ENCODE results near the gene FHL2. TPM values are rescaled to one million over a fixed set of nuclear protein-coding genes. Genes with fewer than 3 reads are reported as not detected.
"Not testable (repeated sequence)": the region's sequence is repeated elsewhere in the genome, so short reads cannot be mapped to it uniquely, and the experiment has no call there.

Gene FHL2
- total RNA-seq, 6 experiments from 2014 or later, result 4.2 to 36.6 (median 12.0) TPM

- ATAC-seq (peak; percentile 6 to 35 (median 18)), DNase-seq (no peak)
- intact Hi-C loops (cut with DNase I), result no loop called here
- Histone ChIP-seq H3K4me3 (peak overlapping the region; percentile 44 to 74 (median 56)), H3K27ac (peak overlapping the region; percentile 41 to 67 (median 52)), H3K27me3 (no peaks in the 10 kb centered on the region), H3K4me1 (peaks cover 0 to 10% (median 4%) of the 10 kb centered on the region in 4 donors), H3K36me3 (no peaks in the 10 kb centered on the region), H3K9me3 (no peaks in the 10 kb centered on the region)
- 22% methylated on average over 13 of the region's 16 CpGs for WGBS (ENCODE audit: insufficient coverage, low coverage, low lambda C conversion rate, missing lambda C conversion rate)
- TF ChIP-seq POLR2A (IDR thresholded peaks at IDR 0.05), result peak; percentile 8
- TF ChIP-seq CTCF (IDR thresholded peaks at IDR 0.05), result no peak
Measured at GRCh38 chr2:105328281-105329196, 70.3 kb downstream of the FHL2 start.

DNA sequence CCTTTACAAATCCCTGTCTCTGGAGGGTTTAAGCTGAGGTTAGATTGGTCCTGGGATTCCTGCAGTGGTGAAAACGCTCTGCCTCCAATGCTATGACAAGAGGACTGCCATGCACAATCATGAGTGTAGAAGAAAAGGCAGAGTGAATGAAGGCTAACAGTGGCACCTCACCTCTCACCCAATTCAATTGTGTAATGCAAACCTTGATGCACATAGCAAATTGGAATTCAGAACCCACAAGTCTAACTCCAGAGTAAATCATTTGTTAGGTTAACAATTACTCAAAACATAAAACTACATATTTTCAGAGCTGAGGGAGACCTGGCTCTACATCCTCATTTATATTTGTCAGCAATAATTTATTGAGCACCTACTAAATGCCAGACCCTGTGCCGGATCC lies 71.2 kb downstream of the FHL2 start:
- intact Hi-C loops (cut with DNase I), result no loop called here
- no peak overlapping the region for H3K4me3 ChIP-seq
- H3K36me3 ChIP-seq, result no peaks in the 10 kb centered on the region
- no peak for TF ChIP-seq CTCF (IDR thresholded peaks at IDR 0.05)
- no peak for TF ChIP-seq POLR2A (IDR thresholded peaks at IDR 0.05)
- no peaks in the 10 kb centered on the region for H3K9me3 ChIP-seq
- no peak overlapping the region for H3K27ac ChIP-seq
- ATAC-seq (no peak), DNase-seq (no peak)
- WGBS (ENCODE audit: insufficient coverage, low coverage, low lambda C conversion rate, missing lambda C conversion rate), result 56% methylated on average over 2 of the region's 2 CpGs
- no peaks in the 10 kb centered on the region for H3K27me3 ChIP-seq
- peaks cover 0 to 10% (median 4%) of the 10 kb centered on the region in 4 donors for H3K4me1 ChIP-seq

DNA sequence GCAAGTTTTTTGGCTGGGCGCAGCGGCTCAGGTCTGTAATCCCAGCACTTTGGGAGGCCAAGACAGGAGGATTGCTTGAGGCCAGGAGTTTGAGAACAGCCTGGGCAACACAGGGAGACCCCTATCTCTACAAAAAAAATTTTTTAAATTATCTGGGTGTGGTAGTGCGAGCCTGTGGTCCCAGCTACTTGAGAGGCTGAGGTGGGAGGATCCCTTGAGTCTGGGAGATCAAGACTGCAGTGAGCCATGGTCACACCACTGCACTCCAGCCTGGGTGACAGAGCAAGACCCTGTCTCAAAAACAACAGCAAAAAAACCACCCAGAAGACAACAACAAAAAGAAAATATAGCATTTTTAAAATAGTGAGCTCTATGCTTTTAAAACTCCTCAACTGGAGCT lies 71.6 kb downstream of the FHL2 start:
- H3K27me3 ChIP-seq; ATAC-seq; DNase-seq; intact Hi-C loops (cut with DNase I); H3K27ac ChIP-seq; H3K9me3 ChIP-seq; H3K4me3 ChIP-seq; H3K36me3 ChIP-seq: not testable (repeated sequence)
- 95% methylated on average over 3 of the region's 3 CpGs for WGBS (ENCODE audit: insufficient coverage, low coverage, low lambda C conversion rate, missing lambda C conversion rate)
- H3K4me1 ChIP-seq, result peaks cover 0 to 10% (median 4%) of the 10 kb centered on the region in 4 donors

DNA sequence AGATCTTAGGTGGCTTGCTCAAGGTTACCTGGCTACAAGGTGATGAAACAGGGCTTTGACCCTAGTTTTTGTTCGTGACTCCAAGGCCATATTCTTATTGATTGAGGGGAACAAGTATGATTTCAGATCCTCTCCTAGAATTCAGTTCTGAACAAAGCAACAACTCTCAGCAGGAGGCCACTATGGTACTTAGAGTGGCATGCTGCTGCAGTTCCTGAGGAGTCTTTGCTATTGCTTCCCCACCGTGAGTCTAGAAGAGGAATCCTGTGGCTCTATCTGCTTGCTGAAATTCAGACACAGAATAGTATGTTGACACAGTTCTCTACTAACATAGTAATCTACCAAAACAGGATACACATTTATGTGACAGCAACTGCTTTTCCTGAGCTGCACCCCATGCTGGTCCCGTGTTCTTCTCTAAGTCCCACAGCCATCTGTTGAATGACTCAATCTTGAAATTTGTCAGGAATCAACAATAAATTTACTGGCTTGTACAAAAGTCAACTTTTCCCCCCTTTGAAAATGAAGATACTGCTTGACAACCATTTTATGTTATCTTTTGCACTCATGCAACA lies 73.4 kb downstream of the FHL2 start:
- TF ChIP-seq CTCF (IDR thresholded peaks at IDR 0.05), result no peak
- TF ChIP-seq POLR2A (IDR thresholded peaks at IDR 0.05), result no peak
- DNase-seq (no peak), ATAC-seq (peak in 3 of 4 donors; percentile 17 to 66 (median 41))
- WGBS (ENCODE audit: insufficient coverage, low coverage, low lambda C conversion rate, missing lambda C conversion rate), result 50% methylated on average over 3 of the region's 3 CpGs
- intact Hi-C loops (cut with DNase I), result no loop called here
- peak overlapping the region; percentile 16 to 43 (median 17) for H3K27ac ChIP-seq
- no peaks in the 10 kb centered on the region for H3K36me3 ChIP-seq
- no peaks in the 10 kb centered on the region for H3K27me3 ChIP-seq
- peaks cover 0 to 7% (median 3%) of the 10 kb centered on the region in 4 donors for H3K4me1 ChIP-seq
- H3K9me3 ChIP-seq, result no peaks in the 10 kb centered on the region
- H3K4me3 ChIP-seq, result no peak overlapping the region

GRCh38 chr2:105324732-105325131 lies 74.1 kb downstream of the FHL2 start:
- Histone ChIP-seq H3K27ac (peak overlapping the region; percentile 16 to 43 (median 17)), H3K4me1 (peaks cover 0 to 4% (median 0%) of the 10 kb centered on the region in 4 donors), H3K9me3 (no peaks in the 10 kb centered on the region), H3K27me3 (no peaks in the 10 kb centered on the region), H3K36me3 (no peaks in the 10 kb centered on the region), H3K4me3 (no peak overlapping the region)
- DNase-seq, result no peak
- intact Hi-C loops (cut with DNase I), result no loop called here
- TF ChIP-seq POLR2A (IDR thresholded peaks at IDR 0.05) (no peak), CTCF (IDR thresholded peaks at IDR 0.05) (no peak)
- no CpG with 5 or more reads among the region's 4 CpGs for WGBS (ENCODE audit: insufficient coverage, low coverage, low lambda C conversion rate, missing lambda C conversion rate)
- ATAC-seq, result no peak

All from right lobe of liver (tissue), 6 donors.